Left ventricle myocardium inferior (tissue), 1 donor: ENCODE data around the gene ANTXR2. TPM values are rescaled to one million over a fixed set of nuclear protein-coding genes. Genes with fewer than 3 reads are reported as not detected.

Source experiments
- DNase-seq: peaks from one replicate; pipeline ENCODE4 v3.0.0-alpha.2; 2020
- H3K27ac ChIP-seq: fragments of 200-600 bp; replicated peaks from 2 replicates; pipeline ENCODE4 v1.8.0; 2021
- H3K27me3 ChIP-seq: fragments of 200-600 bp; 2 replicates; pipeline ENCODE4 v1.8.0; 2021; ENCODE audit warnings: low read depth
- H3K36me3 ChIP-seq: fragments of 200-600 bp; 2 replicates; pipeline ENCODE4 v1.8.0; 2021
- H3K4me1 ChIP-seq: fragments of 200-600 bp; 2 replicates; pipeline ENCODE4 v1.8.0; 2021
- H3K4me3 ChIP-seq: fragments of 200-600 bp; 2 replicates; pipeline ENCODE4 v1.8.0; 2021; ENCODE audit warnings: mild to moderate bottlenecking, moderate library complexity
- H3K9me3 ChIP-seq: fragments of 200-600 bp; replicated peaks from 2 replicates; pipeline ENCODE4 v1.8.0; 2021
- CTCF ChIP-seq: fragments of 200-600 bp; IDR thresholded peaks from 2 replicates; pipeline ENCODE4 v1.8.0; 2021; ENCODE audit warnings: antibody characterized with exemption, mild to moderate bottlenecking, borderline replicate concordance
- intact Hi-C: fragments of 100-400 bp; cut with micrococcal nuclease; formaldehyde crosslinking; loops from one replicate; pipeline ENCODE4 v1.11.0; 2022
- total RNA-seq: library from RNA; stranded (reverse); fragmentation: NEBNext Ultra II Directional; extraction: Animal tissue kit (Norgen Biotek cat#: 25700); gene quantifications from one replicate; pipeline ENCODE4 v1.2.1, GENCODE V29; 2021
- donor health status: DM: no; HTN: yes; CAD: no; lungs with severe emphysema.

The ANTXR2 gene
- total RNA-seq, 1 donor from 2014 or later = 42.4 TPM

- H3K27ac ChIP-seq = no peak overlapping the region
Measured at GRCh38 chr4:80053140-80053910, 19.7 kb downstream of the ANTXR2 start.

GRCh38 chr4:80049813-80050534 is 23.1 kb downstream of the ANTXR2 start:
- DNase-seq = no peak
- Histone ChIP-seq H3K4me1 (peaks cover 54% of the 10 kb centered on the region), H3K9me3 (no peaks in the 10 kb centered on the region), H3K27me3 (no peaks in the 10 kb centered on the region), H3K36me3 (peaks cover 20% of the 10 kb centered on the region), H3K27ac (peak overlapping the region; percentile 41), H3K4me3 (no peak overlapping the region)
- intact Hi-C loops = no loop called here
- TF ChIP-seq CTCF = no peak

More at GRCh38 chr4:80053140-80053910, 19.7 kb downstream of the ANTXR2 start:
- Histone ChIP-seq H3K36me3 (peaks cover 22% of the 10 kb centered on the region), H3K9me3 (no peaks in the 10 kb centered on the region), H3K27me3 (no peaks in the 10 kb centered on the region), H3K4me1 (peaks cover 37% of the 10 kb centered on the region), H3K4me3 (no peak overlapping the region)
- no peak for DNase-seq
- intact Hi-C loops = no loop called here
- TF ChIP-seq CTCF = no peak

GRCh38 chr4:80049402-80049801 is 23.6 kb downstream of the ANTXR2 start:
- intact Hi-C loops = no loop called here
- H3K27me3 ChIP-seq = no peaks in the 10 kb centered on the region
- TF ChIP-seq CTCF = no peak
- H3K4me1 ChIP-seq = peaks cover 54% of the 10 kb centered on the region
- no peaks in the 10 kb centered on the region for H3K9me3 ChIP-seq
- H3K4me3 ChIP-seq = no peak overlapping the region
- DNase-seq = no peak
- peak overlapping the region; percentile 36 for H3K27ac ChIP-seq
- H3K36me3 ChIP-seq = peaks cover 15% of the 10 kb centered on the region

- peak overlapping the region; percentile 39 for H3K27ac ChIP-seq
- intact Hi-C loops = no loop called here
- no peak overlapping the region for H3K4me3 ChIP-seq
- peaks cover 66% of the 10 kb centered on the region for H3K4me1 ChIP-seq
- TF ChIP-seq CTCF = no peak
- no peaks in the 10 kb centered on the region for H3K27me3 ChIP-seq
- peaks cover 4% of the 10 kb centered on the region for H3K36me3 ChIP-seq
- H3K9me3 ChIP-seq = no peaks in the 10 kb centered on the region
- DNase-seq = no peak
Measured at GRCh38 chr4:80045786-80046185, 27.2 kb downstream of the ANTXR2 start.

- H3K4me1 ChIP-seq = peaks cover 49% of the 10 kb centered on the region
- no peak for TF ChIP-seq CTCF
- intact Hi-C loops = no loop called here
- peaks cover 7% of the 10 kb centered on the region for H3K36me3 ChIP-seq
- H3K27me3 ChIP-seq = no peaks in the 10 kb centered on the region
- H3K4me3 ChIP-seq = peak overlapping the region; percentile 4
- peak; percentile 19 for DNase-seq
- peak overlapping the region; percentile 53 for H3K27ac ChIP-seq
- H3K9me3 ChIP-seq = peaks cover 6% of the 10 kb centered on the region
Measured at GRCh38 chr4:80043541-80043940, 29.5 kb downstream of the ANTXR2 start.
